Mononuclear cell (primary cell): Measurements from ENCODE around the gene YIPF3. TPM values are rescaled to one million over a fixed set of nuclear protein-coding genes. Genes with fewer than 3 reads are reported as not detected.
"Not testable (repeated sequence)": the region's sequence is repeated elsewhere in the genome, so short reads cannot be mapped to it uniquely, and the experiment has no call there.

Experiments used
- H3K27me3 ChIP-seq: 2 replicates; pipeline ENCODE4 v1.6.0; 2011; ENCODE audit warnings: low read length, control low read depth; ENCODE audit not compliant: insufficient read depth
- H3K4me1 ChIP-seq: 2 replicates; pipeline ENCODE4 v1.5.1; 2011; ENCODE audit warnings: mild to moderate bottlenecking, low read length, control low read depth; ENCODE audit not compliant: insufficient read depth
- H3K4me3 ChIP-seq: 2 replicates; pipeline ENCODE4 v1.5.1; 2011; ENCODE audit warnings: mild to moderate bottlenecking, low read length, moderate library complexity
- H3K9me3 ChIP-seq: 2 replicates; pipeline ENCODE4 v1.5.1; 2011; ENCODE audit warnings: low read depth, mild to moderate bottlenecking, control low read depth, low read length
- total RNA-seq: library from RNA; depleted of rRNA; stranded (reverse); fragments of >200 nt; gene quantifications from one replicate; pipeline ENCODE4 v1.2.3, GENCODE V29; 2012

Gene YIPF3
- total RNA-seq, 1 donor: 29.4 TPM

- H3K9me3 ChIP-seq, H3K4me3 ChIP-seq, H3K4me1 ChIP-seq: not testable (repeated sequence)
- peaks cover 11% of the 10 kb centered on the region for H3K27me3 ChIP-seq
Observed at GRCh38 chr6:43467265-43467664, 49.5 kb downstream of the YIPF3 start.

- Histone ChIP-seq H3K9me3 (no peaks in the 10 kb centered on the region), H3K27me3 (peaks cover 11% of the 10 kb centered on the region), H3K4me1 (no peaks in the 10 kb centered on the region), H3K4me3 (no peak overlapping the region)
Observed at GRCh38 chr6:43465948-43466347, 50.8 kb downstream of the YIPF3 start.

- no peaks in the 10 kb centered on the region for H3K4me1 ChIP-seq
- no peak overlapping the region for H3K4me3 ChIP-seq
- H3K27me3 ChIP-seq: peaks cover 11% of the 10 kb centered on the region
- no peaks in the 10 kb centered on the region for H3K9me3 ChIP-seq
Observed at GRCh38 chr6:43464337-43464736, 52.4 kb downstream of the YIPF3 start.

GRCh38 chr6:43461936-43462335 is 54.8 kb downstream of the YIPF3 start:
- H3K4me1 ChIP-seq: no peaks in the 10 kb centered on the region

More at GRCh38 chr6:43461936-43462335, 54.8 kb downstream of the YIPF3 start:
- H3K4me3 ChIP-seq: no peak overlapping the region
- no peaks in the 10 kb centered on the region for H3K9me3 ChIP-seq
- H3K27me3 ChIP-seq: peaks cover 15% of the 10 kb centered on the region

Other genes with a start within 250 kb of the YIPF3 start
- gene SLC22A7, start 218.7 kb downstream of the YIPF3 start, total RNA-seq: not detected
- 0.84 TPM for gene CRIP3, start 208.1 kb downstream of the YIPF3 start, total RNA-seq
- 22.9 TPM for gene ZNF318, start 147.3 kb downstream of the YIPF3 start, total RNA-seq
- gene ABCC10, start 89.4 kb downstream of the YIPF3 start, total RNA-seq: 12.3 TPM
- 0.31 TPM for gene DLK2, start 61.4 kb downstream of the YIPF3 start, total RNA-seq
- gene TJAP1, start 39.4 kb downstream of the YIPF3 start, total RNA-seq: 9.0 TPM
- gene LRRC73, start 6.6 kb downstream of the YIPF3 start, total RNA-seq: not detected
- gene POLR1C, start 163 bp upstream of the YIPF3 start, total RNA-seq: 22.7 TPM
- 17.3 TPM for gene XPO5, start 59.1 kb upstream of the YIPF3 start, total RNA-seq
- gene POLH, start 59.3 kb upstream of the YIPF3 start, total RNA-seq: 2.7 TPM
- gene GTPBP2, start 112.3 kb upstream of the YIPF3 start, total RNA-seq: 31.7 TPM
- 55.9 TPM for gene MAD2L1BP, start 118.9 kb upstream of the YIPF3 start, total RNA-seq
- 0.42 TPM for gene RSPH9, start 128.1 kb upstream of the YIPF3 start, total RNA-seq
- gene MRPS18A, start 170.9 kb upstream of the YIPF3 start, total RNA-seq: 29.5 TPM